Tongue (tissue), 2 donors: ENCODE measurements around the gene TDRKH. TPM values are rescaled to one million over a fixed set of nuclear protein-coding genes. Genes with fewer than 3 reads are reported as not detected.

Source experiments
- DNase-seq: peaks from one replicate; pipeline ENCODE4 v3.0.0-alpha.2; 2015
- total RNA-seq: library from RNA; depleted of rRNA; stranded (reverse); fragments of >200 nt; gene quantifications from one replicate; pipeline ENCODE4 v1.2.3, GENCODE V29; 2014

The TDRKH gene
- total RNA-seq, 1 donor from 2014 or later, result 6.7 TPM

GRCh38 chr1:151823175-151823574, 32.9 kb upstream of the TDRKH start:
- DNase-seq, result no peak

DNA sequence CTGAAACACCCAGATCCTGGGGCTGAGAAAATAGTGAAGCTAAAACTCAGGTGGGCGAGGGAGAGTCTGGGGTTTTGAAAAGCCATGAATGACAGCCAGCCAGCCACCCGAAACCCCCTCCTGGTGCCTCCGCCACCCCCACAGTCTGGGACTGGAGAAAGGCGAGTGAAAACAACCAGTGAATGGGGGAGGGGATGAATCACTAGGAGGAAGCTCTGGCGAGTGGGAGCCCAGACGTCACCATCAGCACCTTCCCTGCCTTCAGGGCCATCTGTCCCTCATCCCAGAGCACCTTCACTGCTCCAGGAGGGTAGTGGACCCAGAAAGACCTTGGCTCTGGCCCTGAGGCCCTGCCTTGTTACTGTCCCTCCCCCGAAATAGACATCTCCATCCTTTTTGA, 32.1 kb upstream of the TDRKH start:
- DNase-seq, result no peak

GRCh38 chr1:151820940-151821339, 30.6 kb upstream of the TDRKH start:
- DNase-seq, result no peak

GRCh38 chr1:151819976-151820623, 29.8 kb upstream of the TDRKH start:
- no peak for DNase-seq

DNA sequence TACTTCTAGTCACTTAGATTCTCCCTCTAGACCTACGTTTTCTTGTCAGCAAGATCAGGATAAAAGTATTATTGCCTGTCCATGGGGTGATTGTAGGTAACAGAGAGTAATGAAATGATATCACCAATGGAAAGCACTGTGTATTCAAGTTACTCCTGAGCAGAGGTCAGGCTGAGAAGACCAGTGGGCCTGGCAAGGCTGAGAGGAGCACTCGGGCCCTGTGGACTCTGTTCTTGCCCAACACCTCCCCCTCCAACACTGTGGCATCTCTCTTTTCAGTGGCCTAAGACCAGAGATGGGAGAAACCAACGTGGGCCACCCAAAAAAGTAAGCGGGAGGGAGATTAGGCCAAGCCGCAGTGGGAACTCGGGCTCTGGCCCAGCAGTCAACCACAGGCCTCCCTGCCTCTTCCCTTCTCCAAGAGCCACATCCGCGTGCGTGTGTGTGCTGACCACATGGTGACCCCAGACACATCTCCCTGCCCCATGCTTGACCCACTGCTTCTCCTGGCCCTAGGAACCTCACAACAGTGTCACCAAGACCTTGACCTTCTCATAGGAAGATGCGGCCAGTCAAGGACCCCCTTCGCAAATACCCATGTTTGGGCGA, 29.0 kb upstream of the TDRKH start:
- no peak for DNase-seq

DNA sequence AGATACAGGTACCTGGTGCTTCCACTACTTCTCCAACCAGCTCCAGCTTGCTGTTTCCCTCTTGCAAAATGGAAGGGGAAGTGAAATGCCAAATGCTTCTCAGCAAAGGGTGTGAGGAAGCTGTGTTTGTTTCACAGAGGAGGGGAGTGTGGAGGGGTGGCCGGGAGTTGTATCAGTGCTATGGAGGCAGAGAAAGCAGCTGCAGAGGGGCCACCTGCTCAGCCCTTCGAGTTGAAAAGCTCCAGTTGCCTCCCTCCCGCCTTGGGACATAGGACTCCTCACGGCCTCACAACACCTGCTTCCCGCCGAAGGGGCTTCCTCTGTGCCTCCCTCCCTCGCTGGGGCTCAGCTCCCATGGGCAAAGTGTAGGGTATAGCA, 27.0 kb upstream of the TDRKH start:
- DNase-seq, result peak; percentile 82

- DNase-seq, result no peak
Measured at GRCh38 chr1:151816548-151817352, 26.4 kb upstream of the TDRKH start.

- no peak for DNase-seq
Measured at GRCh38 chr1:151815716-151816327, 25.5 kb upstream of the TDRKH start.

GRCh38 chr1:151814971-151815545, 24.8 kb upstream of the TDRKH start:
- no peak for DNase-seq

- DNase-seq, result no peak
Measured at GRCh38 chr1:151814426-151814825, 24.1 kb upstream of the TDRKH start.

- no peak for DNase-seq
Measured at GRCh38 chr1:151813271-151813977, 23.1 kb upstream of the TDRKH start.

GRCh38 chr1:151811181-151811580, 20.9 kb upstream of the TDRKH start:
- DNase-seq, result peak; percentile 26

DNA sequence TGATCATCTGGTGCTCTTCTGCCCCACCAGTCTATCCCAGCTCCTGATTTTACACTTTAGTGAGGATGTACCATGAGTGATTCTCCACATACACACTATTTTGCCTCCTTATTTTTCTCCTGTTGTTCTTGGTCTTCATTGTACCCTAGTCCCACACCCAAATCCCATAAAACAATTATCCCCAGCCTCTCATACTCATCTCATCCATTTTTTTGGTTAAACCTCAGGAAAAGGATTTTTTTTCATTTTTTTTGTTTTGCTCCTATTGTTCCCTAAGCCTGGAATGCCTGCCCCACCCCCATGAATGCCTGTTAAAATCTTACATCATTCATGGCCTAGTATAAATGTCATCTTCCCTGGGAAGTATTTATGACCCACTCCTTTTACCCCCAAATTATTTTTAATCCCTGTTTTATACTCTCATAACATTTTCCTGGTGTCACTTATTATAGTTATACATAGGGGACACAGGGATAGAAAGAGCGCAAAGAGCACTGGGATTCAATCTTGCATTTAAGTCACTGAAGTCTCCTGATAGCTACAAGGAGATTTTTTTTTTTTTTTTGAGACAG, 19.8 kb upstream of the TDRKH start:
- no peak for DNase-seq

- no peak for DNase-seq
Measured at GRCh38 chr1:151809290-151809984, 19.1 kb upstream of the TDRKH start.

GRCh38 chr1:151807766-151808165, 17.5 kb upstream of the TDRKH start:
- DNase-seq, result no peak

GRCh38 chr1:151807131-151807530, 16.8 kb upstream of the TDRKH start:
- DNase-seq, result peak; percentile 22

DNA sequence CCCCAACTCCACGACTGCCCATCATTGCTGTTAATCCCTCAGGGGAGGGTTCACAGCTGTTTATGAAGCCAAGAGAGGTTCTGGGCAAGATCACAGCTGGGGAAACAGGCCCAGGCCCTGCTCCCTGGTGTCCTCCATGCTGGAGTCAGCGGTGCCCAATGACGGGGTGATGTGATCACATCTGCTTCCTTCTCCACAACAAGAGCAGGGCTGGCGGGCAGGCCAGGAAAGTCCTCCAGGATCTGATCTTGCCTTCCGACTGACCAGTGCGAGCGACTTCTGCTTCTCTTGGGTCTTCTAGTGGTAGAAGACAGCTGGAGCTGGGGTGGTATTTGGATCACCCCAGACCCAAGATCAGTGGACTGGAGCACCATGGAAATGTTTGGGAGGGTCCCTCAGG, 15.9 kb upstream of the TDRKH start:
- DNase-seq, result no peak

- no peak for DNase-seq
Measured at GRCh38 chr1:151805066-151805820, 14.9 kb upstream of the TDRKH start, which contains the start of gene LINGO4. LINGO4 (minus strand) TSS chr1:151805419; CDS start chr1:151802704, 2,715 bp downstream.

- no peak for DNase-seq
Measured at GRCh38 chr1:151803915-151804314, 13.6 kb upstream of the TDRKH start.

- no peak for DNase-seq
Measured at GRCh38 chr1:151803164-151803563, 12.9 kb upstream of the TDRKH start.
